M059J (cell line): Measurements from ENCODE around the gene CEP85L. TPM values are rescaled to one million over a fixed set of nuclear protein-coding genes. Genes with fewer than 3 reads are reported as not detected.

Source experiments
- DNase-seq: peaks from one replicate; pipeline ENCODE4 v3.0.0-alpha.2; 2012; ENCODE audit warnings: low read depth
- total RNA-seq: library from RNA; depleted of rRNA; stranded (reverse); fragments of >200 nt; shearing (Covaris generic); gene quantifications from 2 replicates; pipeline ENCODE4 v1.2.3, GENCODE V29; 2014

Gene CEP85L
- total RNA-seq, 1 experiment from 2014 or later: 5.7 TPM

- DNase-seq: peak; percentile 83
Measured at GRCh38 chr6:118542184-118542952, 109.0 kb downstream of the CEP85L start.

GRCh38 chr6:118537574-118537973, 113.8 kb downstream of the CEP85L start:
- peak; percentile 7 for DNase-seq

- DNase-seq: no peak
Measured at GRCh38 chr6:118536478-118536877, 114.9 kb downstream of the CEP85L start.

- no peak for DNase-seq
Measured at GRCh38 chr6:118535176-118535844, 116.1 kb downstream of the CEP85L start.

GRCh38 chr6:118530942-118531341, 120.4 kb downstream of the CEP85L start:
- no peak for DNase-seq

- no peak for DNase-seq
Measured at GRCh38 chr6:118529756-118530155, 121.6 kb downstream of the CEP85L start.

GRCh38 chr6:118528129-118528528, 123.3 kb downstream of the CEP85L start:
- DNase-seq: no peak

- no peak for DNase-seq
Measured at GRCh38 chr6:118525913-118526780, 125.2 kb downstream of the CEP85L start.

GRCh38 chr6:118524686-118525085, 126.7 kb downstream of the CEP85L start:
- DNase-seq: no peak

GRCh38 chr6:118523216-118523615, 128.2 kb downstream of the CEP85L start:
- DNase-seq: no peak

- DNase-seq: no peak
Measured at GRCh38 chr6:118522422-118522821, 129.0 kb downstream of the CEP85L start.

GRCh38 chr6:118514689-118515088, 136.7 kb downstream of the CEP85L start:
- no peak for DNase-seq

- DNase-seq: no peak
Measured at GRCh38 chr6:118511930-118512715, 139.3 kb downstream of the CEP85L start.

GRCh38 chr6:118509009-118509617, 142.3 kb downstream of the CEP85L start:
- peak; percentile 18 for DNase-seq

- no peak for DNase-seq
Measured at GRCh38 chr6:118507636-118508035, 143.8 kb downstream of the CEP85L start.

GRCh38 chr6:118506071-118506638, 145.2 kb downstream of the CEP85L start:
- no peak for DNase-seq

GRCh38 chr6:118505656-118506055, 145.7 kb downstream of the CEP85L start:
- DNase-seq: no peak

- no peak for DNase-seq
Measured at GRCh38 chr6:118504611-118505010, 146.8 kb downstream of the CEP85L start.

- no peak for DNase-seq
Measured at GRCh38 chr6:118502169-118502568, 149.2 kb downstream of the CEP85L start.

GRCh38 chr6:118501765-118502164, 149.6 kb downstream of the CEP85L start:
- DNase-seq: no peak

GRCh38 chr6:118501099-118501498, 150.3 kb downstream of the CEP85L start:
- DNase-seq: no peak
